Activated CD4-positive, alpha-beta T cell treated with anti-CD3 and anti-CD28 coated beads, Interleukin-2, amount 10 ng/mL, durations not matched to agents 7 days and 5 days (primary cell): ENCODE measurements around the gene PDZD2. TPM values are rescaled to one million over a fixed set of nuclear protein-coding genes. Genes with fewer than 3 reads are reported as not detected.
"Not testable (repeated sequence)": the region's sequence is repeated elsewhere in the genome, so short reads cannot be mapped to it uniquely, and the experiment has no call there.

Source experiments
- CTCF ChIA-PET: fragments of 350-600 bp; sonication (Branson Sonifier 250); formaldehyde crosslinking; loops from one replicate; lab custom pipeline; 2021; ENCODE audit warnings: antibody characterized with exemption; lab: Charles Lee
- POLR2A ChIA-PET: fragments of 350-600 bp; sonication (Branson Sonifier 250); formaldehyde crosslinking; loops from one replicate; lab custom pipeline; 2021; ENCODE audit warnings: antibody characterized with exemption; lab: Charles Lee
- DNase-seq: peaks from one replicate; pipeline ENCODE4 v3.0.0-alpha.2; 2020
- H3K27ac Mint-ChIP-seq: one replicate; pipeline ENCODE4 v1.8.0; 2021; ENCODE audit warnings: mild to moderate bottlenecking, moderate library complexity, mixed read lengths
- H3K27me3 Mint-ChIP-seq: one replicate; pipeline ENCODE4 v1.8.0; 2021; ENCODE audit warnings: mixed read lengths
- H3K36me3 Mint-ChIP-seq: one replicate; pipeline ENCODE4 v1.8.0; 2021; ENCODE audit warnings: low read depth, mixed read lengths
- H3K4me1 Mint-ChIP-seq: one replicate; pipeline ENCODE4 v1.8.0; 2021; ENCODE audit warnings: mixed read lengths
- H3K4me3 Mint-ChIP-seq: one replicate; pipeline ENCODE4 v1.8.0; 2021; ENCODE audit warnings: mild to moderate bottlenecking, moderate library complexity, mixed read lengths
- H3K9me3 Mint-ChIP-seq: one replicate; pipeline ENCODE4 v1.8.0; 2021; ENCODE audit warnings: mixed read lengths
- total RNA-seq, 2 experiments: library from RNA; stranded (reverse); gene quantifications; one replicate each; pipeline ENCODE4 v1.2.3, GENCODE V29; 2021

Gene PDZD2
- total RNA-seq, 2 experiments from 2014 or later = not detected

GRCh38 chr5:31675472-31675871 is 36.5 kb downstream of the PDZD2 start:
- DNase-seq = no peak
- H3K9me3 Mint-ChIP-seq = no peaks in the 10 kb centered on the region
- no peak overlapping the region for H3K4me3 Mint-ChIP-seq
- H3K27ac Mint-ChIP-seq = no peak overlapping the region
- POLR2A ChIA-PET = no interaction called here
- no peaks in the 10 kb centered on the region for H3K27me3 Mint-ChIP-seq
- CTCF ChIA-PET = no interaction called here
- H3K36me3 Mint-ChIP-seq = no peaks in the 10 kb centered on the region
- H3K4me1 Mint-ChIP-seq = no peaks in the 10 kb centered on the region

- H3K4me3 Mint-ChIP-seq = no peak overlapping the region
- DNase-seq = no peak
- POLR2A ChIA-PET = no interaction called here
- no peak overlapping the region for H3K27ac Mint-ChIP-seq
- H3K36me3 Mint-ChIP-seq = no peaks in the 10 kb centered on the region
- H3K27me3 Mint-ChIP-seq = no peaks in the 10 kb centered on the region
- CTCF ChIA-PET = no interaction called here
- H3K9me3 Mint-ChIP-seq = no peaks in the 10 kb centered on the region
- H3K4me1 Mint-ChIP-seq = no peaks in the 10 kb centered on the region
These were observed 39.2 kb downstream of the PDZD2 start for GRCh38 chr5:31678180-31678579.

DNA sequence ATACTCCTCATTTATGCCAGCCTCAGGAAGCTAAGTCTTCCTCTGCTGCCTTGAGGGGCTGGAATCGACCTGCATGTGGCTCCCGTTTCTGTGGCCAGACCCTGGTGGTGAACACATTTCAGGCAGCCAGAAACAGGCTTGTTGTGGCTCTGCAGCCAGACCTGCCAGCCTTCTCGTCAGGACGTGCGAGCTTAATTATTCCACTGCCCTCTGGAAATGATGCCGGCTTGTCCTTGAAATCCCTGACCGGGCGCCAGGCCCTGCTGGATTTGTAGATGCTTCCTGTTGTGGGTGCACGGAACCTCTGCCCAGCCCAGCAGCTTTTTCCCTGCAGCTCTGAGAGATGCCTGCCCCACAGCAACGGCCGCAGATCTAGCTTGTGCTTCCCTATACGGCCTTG is 41.6 kb downstream of the PDZD2 start:
- no peaks in the 10 kb centered on the region for H3K4me1 Mint-ChIP-seq
- POLR2A ChIA-PET = no interaction called here

DNA sequence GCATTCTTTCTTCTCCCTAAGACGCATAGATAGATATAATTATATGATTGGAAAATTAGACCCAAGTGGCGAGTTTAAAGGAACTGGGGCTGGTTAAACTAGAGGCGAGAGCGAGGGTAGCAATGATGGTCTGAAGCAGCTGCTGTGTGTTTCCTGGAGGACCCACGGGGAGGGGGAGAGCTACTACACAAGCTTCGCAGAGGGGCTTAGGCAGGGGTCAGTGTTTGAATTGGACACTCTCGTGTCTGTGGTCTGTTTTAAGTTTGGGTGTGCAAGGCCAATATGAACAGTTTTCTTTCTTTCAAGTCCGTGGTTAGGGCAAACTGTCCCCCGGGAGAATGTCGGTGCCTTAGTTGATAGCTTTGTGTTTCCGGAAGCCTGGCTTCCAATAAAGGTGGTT is 43.1 kb downstream of the PDZD2 start:
- no peak overlapping the region for H3K27ac Mint-ChIP-seq
- H3K27me3 Mint-ChIP-seq = peaks cover 7% of the 10 kb centered on the region
- ChIA-PET POLR2A (no interaction called here), CTCF (interaction anchor here (1.3 kb wide), 1 partner anchor 11 kb away, joined by 3 read pairs; no protein-coding TSS in a partner anchor)
- DNase-seq = no peak
- no peaks in the 10 kb centered on the region for H3K4me1 Mint-ChIP-seq
- no peaks in the 10 kb centered on the region for H3K9me3 Mint-ChIP-seq
- no peak overlapping the region for H3K4me3 Mint-ChIP-seq
- no peaks in the 10 kb centered on the region for H3K36me3 Mint-ChIP-seq

More for the DNA sequence above, 41.6 kb downstream of the PDZD2 start:
- Mint-ChIP-seq H3K36me3 (no peaks in the 10 kb centered on the region), H3K4me3 (no peak overlapping the region), H3K27me3 (peaks cover 6% of the 10 kb centered on the region), H3K27ac (no peak overlapping the region), H3K9me3 (no peaks in the 10 kb centered on the region)
- no peak for DNase-seq
- CTCF ChIA-PET = no interaction called here

- ChIA-PET CTCF (interaction anchor here (1.3 kb wide), 1 partner anchor 10 kb away, joined by 3 read pairs; no protein-coding TSS in a partner anchor), POLR2A (no interaction called here)
- Mint-ChIP-seq H3K4me3 (no peak overlapping the region), H3K9me3 (no peaks in the 10 kb centered on the region), H3K36me3 (no peaks in the 10 kb centered on the region), H3K27me3 (peaks cover 7% of the 10 kb centered on the region), H3K27ac (no peak overlapping the region), H3K4me1 (no peaks in the 10 kb centered on the region)
- DNase-seq = no peak
These were observed 43.9 kb downstream of the PDZD2 start for GRCh38 chr5:31682851-31683250.

DNA sequence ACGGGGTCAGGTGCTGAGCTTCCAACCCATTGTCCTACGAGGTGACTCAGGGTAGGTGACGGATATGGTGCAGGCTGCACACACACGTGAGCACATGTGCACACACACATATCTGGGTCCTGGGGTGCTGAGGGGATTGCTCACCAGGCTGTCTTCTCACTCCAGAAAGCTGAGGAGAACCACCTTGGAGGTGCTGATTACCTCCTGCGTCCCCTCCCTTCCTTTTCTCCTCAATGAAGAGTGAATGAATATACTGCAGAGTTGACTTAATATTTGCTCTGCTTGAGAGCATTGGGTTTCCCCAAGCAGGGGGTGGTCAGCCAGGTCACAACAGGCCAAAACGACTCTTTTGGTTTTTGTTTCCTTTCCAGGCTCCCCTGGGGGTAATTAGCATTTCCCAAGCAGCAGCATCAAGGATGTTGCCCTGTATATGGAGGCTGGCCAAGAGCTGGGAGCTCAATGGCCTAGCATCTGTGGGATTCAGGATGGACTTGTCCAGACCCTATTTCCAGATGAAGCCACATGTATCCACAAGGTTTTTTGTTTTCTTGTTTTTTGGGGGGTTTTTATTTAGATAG is 49.7 kb downstream of the PDZD2 start:
- Mint-ChIP-seq H3K4me3 (no peak overlapping the region), H3K36me3 (no peaks in the 10 kb centered on the region), H3K27ac (no peak overlapping the region), H3K9me3 (no peaks in the 10 kb centered on the region), H3K27me3 (peaks cover 7% of the 10 kb centered on the region), H3K4me1 (no peaks in the 10 kb centered on the region)
- DNase-seq = no peak
- CTCF ChIA-PET = no interaction called here
- POLR2A ChIA-PET = no interaction called here

GRCh38 chr5:31691408-31691807 is 52.5 kb downstream of the PDZD2 start:
- H3K4me3 Mint-ChIP-seq, POLR2A ChIA-PET, CTCF ChIA-PET, H3K27me3 Mint-ChIP-seq, H3K9me3 Mint-ChIP-seq, DNase-seq, H3K4me1 Mint-ChIP-seq, H3K36me3 Mint-ChIP-seq, H3K27ac Mint-ChIP-seq: not testable (repeated sequence)

DNA sequence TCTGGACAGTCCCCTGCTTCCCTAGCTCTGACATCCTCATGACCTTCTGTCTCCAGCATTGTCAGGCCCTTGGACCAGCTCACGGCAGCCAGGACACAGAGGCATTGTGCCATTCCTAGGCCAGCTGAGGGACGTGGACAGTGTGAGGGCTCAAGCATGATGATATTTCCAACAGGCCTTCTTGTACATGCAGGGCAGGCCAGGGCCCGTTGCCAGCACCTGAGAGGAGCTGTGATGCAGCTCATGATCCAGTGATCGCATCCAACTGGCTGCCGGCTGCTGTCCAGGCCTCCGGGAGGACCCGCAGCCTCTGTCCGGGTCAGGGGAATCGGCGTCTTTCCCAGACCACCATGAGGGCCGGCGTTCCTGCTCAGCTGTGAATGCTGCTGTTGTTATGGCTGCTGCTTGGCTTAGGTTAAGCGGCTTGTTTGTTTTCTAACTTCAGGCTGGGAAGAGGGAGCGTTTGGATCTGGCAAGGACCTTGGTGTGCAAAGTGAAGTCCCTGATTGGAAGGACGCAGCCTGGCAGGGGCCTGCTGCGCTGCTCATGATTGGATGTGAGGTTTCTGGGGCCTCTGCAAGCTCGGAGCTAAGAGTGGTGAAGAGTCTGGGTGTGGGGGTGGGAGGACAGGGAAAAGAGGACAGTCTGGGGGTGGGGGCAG is 53.8 kb downstream of the PDZD2 start:
- H3K9me3 Mint-ChIP-seq = no peaks in the 10 kb centered on the region
- POLR2A ChIA-PET = no interaction called here
- H3K27me3 Mint-ChIP-seq = no peaks in the 10 kb centered on the region
- CTCF ChIA-PET = interaction anchor here (1.3 kb wide), 1 partner anchor 10 kb away, joined by 3 read pairs; no protein-coding TSS in a partner anchor
- DNase-seq = no peak
- no peaks in the 10 kb centered on the region for H3K36me3 Mint-ChIP-seq
- H3K4me3 Mint-ChIP-seq = no peak overlapping the region
- H3K4me1 Mint-ChIP-seq = no peaks in the 10 kb centered on the region
- no peak overlapping the region for H3K27ac Mint-ChIP-seq

GRCh38 chr5:31698673-31699072 is 59.7 kb downstream of the PDZD2 start:
- DNase-seq = no peak
- no peaks in the 10 kb centered on the region for H3K9me3 Mint-ChIP-seq
- ChIA-PET CTCF (no interaction called here), POLR2A (no interaction called here)
- no peaks in the 10 kb centered on the region for H3K36me3 Mint-ChIP-seq
- no peak overlapping the region for H3K27ac Mint-ChIP-seq
- H3K4me3 Mint-ChIP-seq = no peak overlapping the region
- H3K4me1 Mint-ChIP-seq = no peaks in the 10 kb centered on the region
- H3K27me3 Mint-ChIP-seq = no peaks in the 10 kb centered on the region

DNA sequence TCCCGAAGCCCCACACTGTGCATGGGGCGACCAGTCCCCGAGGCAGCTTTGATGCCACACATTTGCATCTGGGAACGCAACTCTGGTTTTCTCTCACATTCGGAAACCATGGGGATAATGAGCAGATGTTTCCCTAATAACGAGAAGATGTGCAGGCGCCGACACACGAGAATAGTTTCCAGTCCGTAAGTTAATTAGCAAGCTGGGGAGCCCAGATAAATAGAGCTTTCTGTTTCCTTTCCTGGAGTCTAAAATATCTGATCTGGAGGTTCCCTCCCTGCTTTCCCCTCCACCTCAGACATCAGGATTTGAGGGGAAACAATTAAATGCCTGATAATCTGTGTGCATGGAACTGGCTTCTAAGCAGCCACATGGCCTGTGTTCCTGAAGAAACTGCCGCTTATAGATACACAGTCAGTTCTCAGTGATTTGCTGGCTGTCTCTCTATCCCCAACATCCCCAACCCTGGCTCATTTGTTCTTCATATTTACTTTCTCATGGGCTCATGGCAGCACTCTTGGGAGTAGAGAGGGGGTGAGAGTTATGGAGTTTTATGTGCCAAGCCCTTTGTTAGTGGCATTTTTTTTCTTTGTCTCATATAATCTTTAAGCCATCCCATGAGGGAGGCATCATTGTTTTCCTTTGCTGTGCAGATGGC is 62.8 kb downstream of the PDZD2 start:
- ChIA-PET POLR2A (no interaction called here), CTCF (no interaction called here)
- Mint-ChIP-seq H3K27ac (no peak overlapping the region), H3K4me3 (no peak overlapping the region), H3K36me3 (no peaks in the 10 kb centered on the region), H3K9me3 (no peaks in the 10 kb centered on the region), H3K4me1 (no peaks in the 10 kb centered on the region), H3K27me3 (no peaks in the 10 kb centered on the region)
- DNase-seq = no peak

- ChIA-PET POLR2A (no interaction called here), CTCF (no interaction called here)
- no peak overlapping the region for H3K4me3 Mint-ChIP-seq
- H3K27me3 Mint-ChIP-seq = no peaks in the 10 kb centered on the region
- DNase-seq = no peak
- H3K4me1 Mint-ChIP-seq = no peaks in the 10 kb centered on the region
- H3K36me3 Mint-ChIP-seq = no peaks in the 10 kb centered on the region
- H3K9me3 Mint-ChIP-seq = no peaks in the 10 kb centered on the region
- H3K27ac Mint-ChIP-seq = no peak overlapping the region
These were observed 63.8 kb downstream of the PDZD2 start for GRCh38 chr5:31702712-31703111.

GRCh38 chr5:31703757-31704156 is 64.8 kb downstream of the PDZD2 start:
- H3K4me3 Mint-ChIP-seq = no peak overlapping the region
- ChIA-PET POLR2A (no interaction called here), CTCF (no interaction called here)
- no peaks in the 10 kb centered on the region for H3K27me3 Mint-ChIP-seq
- H3K36me3 Mint-ChIP-seq = no peaks in the 10 kb centered on the region
- no peak overlapping the region for H3K27ac Mint-ChIP-seq
- no peaks in the 10 kb centered on the region for H3K4me1 Mint-ChIP-seq
- no peaks in the 10 kb centered on the region for H3K9me3 Mint-ChIP-seq
- DNase-seq = no peak

- ChIA-PET POLR2A (no interaction called here), CTCF (no interaction called here)
- H3K27me3 Mint-ChIP-seq = no peaks in the 10 kb centered on the region
- H3K4me3 Mint-ChIP-seq = no peak overlapping the region
- H3K27ac Mint-ChIP-seq = peak overlapping the region; percentile 47
- no peak for DNase-seq
- no peaks in the 10 kb centered on the region for H3K9me3 Mint-ChIP-seq
- no peaks in the 10 kb centered on the region for H3K36me3 Mint-ChIP-seq
- no peaks in the 10 kb centered on the region for H3K4me1 Mint-ChIP-seq
These were observed 67.3 kb downstream of the PDZD2 start for GRCh38 chr5:31706186-31706585.
